AG08395 (cell line): ENCODE measurements around the gene GPC6.

Experiments used
- DNase-seq: peaks from one replicate; pipeline ENCODE4 v3.0.0; 2012; ENCODE audit warnings: mixed read lengths, low spot score

Gene GPC6

GRCh38 chr13:93843082-93843481, 616.5 kb downstream of the GPC6 start:
- no peak for DNase-seq

DNA sequence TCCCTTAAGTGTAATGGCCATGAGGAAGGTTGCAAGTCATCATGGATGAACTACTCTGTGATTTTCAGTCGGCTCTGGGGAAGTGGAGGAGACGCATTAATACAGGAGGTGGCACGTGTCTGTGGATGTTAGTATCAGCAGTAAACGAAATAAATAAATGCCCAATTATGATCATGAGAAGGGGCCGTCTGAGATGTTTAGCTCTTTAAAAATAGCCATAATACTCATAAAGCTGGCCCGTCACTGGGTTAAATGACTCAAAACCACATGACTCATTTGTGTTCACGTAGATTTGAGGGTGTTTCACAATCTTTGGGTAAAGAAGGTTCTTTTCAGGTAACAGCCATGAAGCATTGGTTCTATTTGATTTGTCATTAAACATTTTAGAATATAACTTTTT, 620.6 kb downstream of the GPC6 start:
- DNase-seq, result peak; percentile 62

GRCh38 chr13:93848247-93848646, 621.6 kb downstream of the GPC6 start:
- DNase-seq, result no peak

- no peak for DNase-seq
These were observed 624.6 kb downstream of the GPC6 start for GRCh38 chr13:93851236-93851635.

DNA sequence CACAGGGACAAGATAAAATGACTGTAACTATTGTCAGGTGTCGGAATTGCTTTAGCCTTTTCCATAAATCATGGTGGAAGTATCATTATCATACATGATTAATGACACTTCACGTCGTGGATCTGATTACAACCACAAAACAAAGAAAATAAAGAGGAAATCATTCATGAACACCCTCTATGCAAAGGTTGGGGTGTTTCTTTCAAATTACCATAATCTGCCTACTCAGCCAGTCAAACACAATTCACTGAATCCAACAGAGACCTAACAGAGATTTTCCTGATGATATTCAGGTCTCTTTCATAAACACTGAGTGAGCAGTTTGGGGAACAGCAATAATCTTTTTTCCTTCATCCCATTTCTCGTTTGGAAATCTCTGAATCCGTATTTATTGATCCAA, 627.3 kb downstream of the GPC6 start:
- DNase-seq, result no peak

DNA sequence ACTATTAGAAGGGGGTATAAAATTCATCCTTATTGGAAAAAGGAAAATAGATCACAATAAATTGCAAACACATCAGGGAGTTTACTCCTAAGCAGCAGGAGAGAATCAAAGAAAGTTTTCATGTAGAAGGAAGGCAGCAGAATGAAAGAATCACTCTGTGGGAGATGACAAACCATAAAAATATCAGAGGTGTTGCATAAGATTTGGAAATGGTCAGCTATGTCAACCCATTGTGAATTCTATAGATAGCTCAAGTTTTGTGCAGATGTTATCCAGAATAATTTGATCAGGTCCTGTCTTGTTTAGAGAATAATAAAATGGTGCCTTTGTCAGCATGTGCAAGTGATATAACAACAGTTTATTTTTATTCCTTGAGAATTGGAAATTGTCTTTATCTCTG, 630.5 kb downstream of the GPC6 start:
- no peak for DNase-seq

DNA sequence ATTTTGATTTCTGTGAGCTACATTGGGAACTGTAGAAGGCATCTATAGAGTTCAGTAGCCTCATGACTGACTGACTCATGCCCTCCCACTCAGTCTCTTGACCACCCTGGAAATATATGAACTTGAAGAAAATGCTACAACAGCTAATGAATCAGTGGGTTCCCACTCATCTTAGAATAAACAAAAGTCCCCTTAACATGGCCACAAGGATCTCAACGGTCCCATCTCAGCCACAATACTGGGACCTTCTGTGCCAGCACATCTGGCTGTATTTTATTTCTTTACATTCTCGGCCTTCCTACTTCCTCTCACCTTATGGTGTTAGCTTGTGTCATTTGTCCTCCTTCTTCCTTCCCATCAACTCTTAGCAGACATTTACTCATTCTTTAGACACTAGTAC, 633.1 kb downstream of the GPC6 start:
- no peak for DNase-seq

DNA sequence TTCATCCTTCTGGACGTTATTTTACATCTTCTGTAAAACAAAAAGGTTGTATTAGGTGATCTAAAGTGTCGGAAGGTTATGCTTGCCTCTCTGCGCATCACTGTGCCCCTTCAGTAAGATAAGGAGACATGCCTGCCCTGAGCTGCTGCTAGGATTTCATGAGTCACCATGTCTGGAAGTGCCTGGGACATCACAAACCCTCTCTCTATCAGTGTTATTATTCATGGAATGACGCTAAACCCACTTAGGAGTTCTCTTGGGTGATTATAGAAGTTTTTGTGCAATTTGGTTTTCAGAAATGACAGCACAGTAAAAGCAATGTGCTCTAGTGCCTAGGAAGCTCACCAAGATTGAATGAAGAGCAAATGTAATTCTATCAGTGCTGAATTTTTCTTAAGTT, 635.2 kb downstream of the GPC6 start:
- DNase-seq, result peak; percentile 45

- no peak for DNase-seq
These were observed 635.7 kb downstream of the GPC6 start for GRCh38 chr13:93862259-93862658.

- no peak for DNase-seq
These were observed 638.6 kb downstream of the GPC6 start for GRCh38 chr13:93865235-93865634.

DNA sequence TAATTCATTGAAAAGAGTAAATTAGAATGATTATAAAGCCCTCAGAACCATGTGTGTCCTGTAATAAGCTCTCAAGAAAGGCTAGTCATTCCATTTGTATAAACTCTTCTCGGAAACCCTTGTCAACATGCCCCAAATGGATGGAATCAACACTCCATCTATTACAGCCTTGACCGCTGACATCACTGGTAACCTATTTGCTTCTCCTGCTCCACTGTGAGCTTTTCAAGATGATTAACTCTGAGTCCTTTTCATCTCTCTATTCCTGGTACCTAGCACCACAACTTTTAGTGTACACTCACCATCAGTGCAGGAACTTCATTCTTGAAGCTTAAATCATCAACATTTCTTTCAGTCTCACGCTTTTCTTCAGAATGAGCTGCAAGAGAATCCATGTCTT, 640.9 kb downstream of the GPC6 start:
- peak; percentile 42 for DNase-seq

GRCh38 chr13:93872376-93872775, 645.8 kb downstream of the GPC6 start:
- no peak for DNase-seq

- DNase-seq, result no peak
These were observed 646.3 kb downstream of the GPC6 start for GRCh38 chr13:93872786-93873347.

DNA sequence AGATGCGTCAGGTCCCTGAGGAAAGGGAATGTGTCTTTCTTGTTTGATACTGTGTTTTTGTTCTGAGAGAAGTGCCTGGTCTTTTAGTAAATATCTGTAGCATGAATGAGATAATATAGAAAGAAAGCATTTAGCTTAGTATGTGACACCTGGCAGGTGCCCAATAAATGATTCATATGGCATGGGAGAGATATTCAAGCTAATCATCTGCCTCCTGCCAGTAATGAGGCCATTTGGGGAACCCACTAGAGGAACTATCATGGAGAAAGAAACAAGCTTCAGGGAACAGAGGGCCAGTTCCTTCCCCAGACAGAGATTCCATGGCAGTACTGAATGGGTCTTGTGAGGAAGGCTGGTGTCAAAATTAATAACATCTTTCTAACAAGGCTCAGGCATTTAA, 648.9 kb downstream of the GPC6 start:
- DNase-seq, result no peak

DNA sequence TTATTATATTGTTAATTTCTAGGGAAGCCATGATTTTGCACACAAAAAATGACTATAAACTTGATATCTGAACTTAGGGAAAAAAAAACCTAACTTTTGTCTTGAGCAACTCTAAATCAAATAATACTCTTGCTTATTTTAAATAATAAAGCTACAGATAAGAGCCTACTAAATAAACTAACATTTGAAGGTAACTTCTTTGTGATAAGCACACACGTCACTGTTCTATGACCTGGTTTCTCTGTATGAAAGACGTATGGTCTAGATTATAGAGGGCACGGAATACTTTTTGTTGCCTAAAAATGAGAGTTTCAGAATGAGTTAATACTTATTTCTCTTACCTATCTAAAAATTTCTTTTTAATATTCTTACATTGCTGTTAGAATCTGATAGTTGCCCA, 649.6 kb downstream of the GPC6 start:
- DNase-seq, result no peak

- DNase-seq, result no peak
These were observed 652.1 kb downstream of the GPC6 start for GRCh38 chr13:93878675-93879074.

GRCh38 chr13:93881411-93881810, 654.8 kb downstream of the GPC6 start:
- DNase-seq, result no peak

DNA sequence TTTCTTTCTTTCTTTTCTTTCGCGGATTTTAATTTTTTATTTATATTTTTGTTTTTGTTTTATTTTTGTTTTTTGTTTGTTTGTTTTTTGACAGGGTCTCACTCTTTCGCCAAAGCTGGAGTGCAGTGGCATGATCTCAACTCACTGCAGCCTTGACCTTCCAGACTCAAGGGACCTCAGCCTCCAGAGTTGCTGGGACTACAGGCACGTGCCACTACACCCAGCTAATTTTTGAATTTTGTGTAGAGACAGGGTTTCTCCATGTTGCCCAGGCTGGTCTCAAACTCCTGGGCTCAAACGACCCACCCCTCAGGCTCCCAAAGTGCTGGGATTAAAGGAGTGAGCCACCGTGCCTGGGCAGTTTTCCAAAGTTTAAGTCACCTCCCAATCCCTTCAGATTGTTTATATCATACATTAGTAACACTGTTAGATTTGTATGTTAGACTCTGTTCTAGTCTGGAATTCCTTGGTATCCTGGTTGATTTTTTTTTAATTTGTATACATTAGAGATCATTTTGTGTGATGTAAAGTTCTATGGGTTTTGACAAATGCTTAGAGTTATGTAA, 655.6 kb downstream of the GPC6 start:
- DNase-seq, result no peak

DNA sequence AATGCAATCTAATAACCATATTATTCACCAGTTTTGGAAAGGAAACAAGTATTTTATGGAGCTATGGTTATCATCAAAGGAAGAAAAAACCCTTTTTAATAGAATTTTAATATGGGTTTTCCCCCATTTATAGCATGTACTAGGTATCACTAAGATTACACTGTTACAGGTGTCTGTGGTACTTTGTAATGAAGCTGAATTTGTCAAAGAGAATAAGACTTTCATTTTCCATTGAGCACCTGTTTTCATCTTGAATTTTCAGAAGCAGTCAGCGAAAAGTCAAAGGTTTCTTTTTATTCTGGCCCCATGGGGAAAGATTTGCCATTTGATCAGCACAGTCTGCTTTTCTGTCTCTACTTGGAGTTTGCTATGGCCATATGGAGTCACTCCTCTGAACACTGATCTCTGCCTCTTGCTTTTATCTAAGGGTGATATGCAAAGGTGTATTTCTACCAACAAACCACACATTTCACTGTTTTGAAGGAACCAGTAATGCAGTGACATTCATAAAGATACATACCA, 662.9 kb downstream of the GPC6 start:
- DNase-seq, result no peak

DNA sequence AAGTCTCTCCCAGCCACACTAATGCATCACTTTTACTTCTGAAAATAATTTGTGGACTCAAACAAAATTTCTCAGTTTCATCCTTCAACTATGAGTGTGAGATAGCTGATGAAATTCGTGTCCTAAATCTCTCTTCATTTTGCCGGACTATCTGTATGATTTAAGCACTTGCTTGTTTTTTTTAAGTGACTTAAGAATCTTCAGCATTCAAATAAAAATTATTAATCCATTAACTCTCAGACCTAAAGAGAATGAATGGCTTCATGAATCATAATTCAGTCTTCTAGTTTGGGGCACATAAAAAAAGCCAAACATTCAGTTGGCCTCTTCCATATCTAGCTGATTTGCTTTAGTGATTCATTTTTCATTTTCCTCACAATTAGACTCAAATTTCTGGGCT, 673.4 kb downstream of the GPC6 start:
- DNase-seq, result no peak

- no peak for DNase-seq
These were observed 674.1 kb downstream of the GPC6 start for GRCh38 chr13:93900731-93901130.

GRCh38 chr13:93903909-93904308, 677.3 kb downstream of the GPC6 start:
- no peak for DNase-seq

DNA sequence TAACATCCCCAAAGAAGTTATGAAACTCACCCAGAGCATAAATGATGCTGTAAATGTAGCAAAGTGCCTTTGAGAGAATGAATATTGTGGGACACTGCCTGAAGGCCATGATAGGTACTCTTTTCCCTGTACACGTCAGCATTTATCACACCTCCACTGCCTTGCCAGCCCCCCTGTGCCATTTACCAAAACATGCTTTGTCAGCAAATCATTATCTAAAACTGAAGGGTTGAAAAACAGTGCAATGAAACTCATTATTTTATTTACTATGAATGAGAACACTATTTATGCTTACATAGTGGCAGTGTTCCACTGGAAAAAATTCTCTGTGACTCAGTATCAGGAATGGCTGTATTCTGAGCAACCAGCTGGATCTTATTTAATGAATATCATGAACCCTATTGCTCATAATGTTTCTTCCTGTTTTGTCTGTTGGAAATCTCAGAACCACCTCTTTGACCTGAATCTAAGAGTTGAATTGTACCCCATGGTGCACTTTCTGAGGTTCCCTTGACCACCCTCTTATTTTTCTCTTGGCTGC, 688.7 kb downstream of the GPC6 start:
- DNase-seq, result peak; percentile 73
